ENCODE data around the gene SLF2. TPM values are rescaled to one million over a fixed set of nuclear protein-coding genes. Genes with fewer than 3 reads are reported as not detected.

SLF2 gene
- total RNA-seq, 1 experiment from 2014 or later: 23.1 TPM

- H3K14ac ChIP-seq (ENCODE audit: insufficient read depth, low read length): 0 out of 2 replicates have a peak overlapping the region, but pooled peaks have one; percentile 26
- no peak overlapping the region for H3K18ac ChIP-seq (ENCODE audit: insufficient read length, low read depth, low read length)
- H4K91ac ChIP-seq (ENCODE audit: insufficient read length, low read depth, low read length): no peak overlapping the region
- no peak overlapping the region for H2AK5ac ChIP-seq (ENCODE audit: insufficient read length, low read length)
- no peak overlapping the region for H2BK120ac ChIP-seq (ENCODE audit: low read depth, low read length, poor library complexity, severe bottlenecking)
- peaks cover 12% of the 10 kb centered on the region for H3K23me2 ChIP-seq (ENCODE audit: insufficient read length, low read depth, low read length, poor library complexity, severe bottlenecking)
- H3K9me3 Mint-ChIP-seq: no peaks in the 10 kb centered on the region; a peak in 1 of 5 replicates
- no CpG with 5 or more reads among the region's 9 CpGs for WGBS (ENCODE audit: extremely low coverage, insufficient read length, low lambda C conversion rate)
- no peak for DNase-seq
- no peak overlapping the region for H3K23ac ChIP-seq (ENCODE audit: insufficient read length, low read depth, low read length)
- H3K4me2 ChIP-seq (ENCODE audit: insufficient read depth, insufficient read length, low read length): peak overlapping the region; percentile 95
- no peaks in the 10 kb centered on the region for H3K79me1 ChIP-seq (ENCODE audit: insufficient read depth, low read depth, low read length, poor library complexity, severe bottlenecking)
- no peaks in the 10 kb centered on the region for H3K4me1 ChIP-seq (ENCODE audit: insufficient read depth, low read length)
- TF ChIP-seq CTCF (conservative IDR thresholded peaks at IDR 0.05): no peak
- H3K27me3 ChIP-seq (ENCODE audit: insufficient read depth, low read length): no peaks in the 10 kb centered on the region
- no peak overlapping the region for H3K27ac ChIP-seq (ENCODE audit: insufficient read length, low read depth, low read length)
- no peak overlapping the region for H2BK12ac ChIP-seq (ENCODE audit: insufficient read length, low read depth, low read length)
- H3K56ac ChIP-seq (ENCODE audit: insufficient read length, low read depth, low read length): no peak overlapping the region
- H3K27me3 Mint-ChIP-seq (ENCODE audit: low read depth): peaks cover 7% of the 10 kb centered on the region
- no peak overlapping the region for H3T11ph ChIP-seq (ENCODE audit: low read length)
- H3K4me1 Mint-ChIP-seq: peaks cover 32 to 34% of the 10 kb centered on the region in 2 experiments
- no peak overlapping the region for H2BK5ac ChIP-seq (ENCODE audit: insufficient read length, low read length)
- peak overlapping the region; percentile 66 to 84 for H3K4me3 Mint-ChIP-seq
- no peak overlapping the region for H4K8ac ChIP-seq (replicated peaks; ENCODE audit: insufficient read length, low read depth, low read length)
- H2BK20ac ChIP-seq (ENCODE audit: low read depth, low read length, poor library complexity, severe bottlenecking): no peak overlapping the region
- H3K4ac ChIP-seq (ENCODE audit: low read depth, low read length): no peak overlapping the region
- no peaks in the 10 kb centered on the region for H3K9me3 ChIP-seq (ENCODE audit: control insufficient read depth, low read depth, low read length)
- H3K36me3 Mint-ChIP-seq (ENCODE audit: insufficient read depth in 1 of 3, low read depth in 3 of 3): peaks cover 0 to 2% (median 0%) of the 10 kb centered on the region in 3 experiments; a peak in 1 of 7 replicates
- no peak overlapping the region for H2BK15ac ChIP-seq (ENCODE audit: low read depth, low read length)
- H4K20me1 ChIP-seq (ENCODE audit: control insufficient read depth, insufficient read depth, insufficient read length): no peaks in the 10 kb centered on the region
- no peaks in the 10 kb centered on the region for H3K79me2 ChIP-seq (ENCODE audit: insufficient read depth, low read length)
- H3K9ac ChIP-seq (ENCODE audit: extremely low read depth, insufficient read length, low read length): no peak overlapping the region
- H2AFZ ChIP-seq (ENCODE audit: low read length): no peak overlapping the region
- no peak overlapping the region for H4K5ac ChIP-seq (ENCODE audit: insufficient read length, low read depth, low read length)
- H3K27ac Mint-ChIP-seq: no peak overlapping the region
These were observed 56.1 kb downstream of the SLF2 start for GRCh38 chr10:100968863-100969186.

Data from H9 (cell line).